Trophoblast cell (in vitro differentiated cells and primary cell): ENCODE data around the gene CCDC187.

Experiments
- DNase-seq, 2 donors: peaks; one replicate each; pipeline ENCODE4 v3.0.0-alpha.2; 2016
- H2AFZ ChIP-seq: 2 replicates; pipeline ENCODE4 v1.6.1; 2013; ENCODE audit warnings: low read length, moderate library complexity, mild to moderate bottlenecking; ENCODE audit not compliant: insufficient read depth, poor library complexity
- H2AK5ac ChIP-seq: 2 replicates; pipeline ENCODE4 v1.6.1; 2013; ENCODE audit warnings: mild to moderate bottlenecking, low read length
- H2BK120ac ChIP-seq: 2 replicates; pipeline ENCODE4 v1.6.1; 2013; ENCODE audit warnings: low read length, mild to moderate bottlenecking, moderate library complexity; ENCODE audit not compliant: insufficient read depth, poor library complexity
- H2BK12ac ChIP-seq: 2 replicates; pipeline ENCODE4 v1.6.1; 2013; ENCODE audit warnings: mild to moderate bottlenecking, low read length, moderate library complexity
- H2BK5ac ChIP-seq: 2 replicates; pipeline ENCODE4 v1.6.1; 2013; ENCODE audit warnings: low read length, low read depth, moderate library complexity, mild to moderate bottlenecking; ENCODE audit not compliant: poor library complexity
- H3K14ac ChIP-seq: 2 replicates; pipeline ENCODE4 v1.6.1; 2013; ENCODE audit warnings: mild to moderate bottlenecking, low read length
- H3K18ac ChIP-seq: 2 replicates; pipeline ENCODE4 v1.6.1; 2013; ENCODE audit warnings: mild to moderate bottlenecking, low read length
- H3K23ac ChIP-seq: 2 replicates; pipeline ENCODE4 v1.6.1; 2013; ENCODE audit warnings: low read length
- H3K27ac ChIP-seq: 2 replicates; pipeline ENCODE4 v1.5.1; 2013; ENCODE audit warnings: low read depth, mild to moderate bottlenecking, inconsistent platforms, low read length, moderate library complexity
- H3K27me3 ChIP-seq: 2 replicates; pipeline ENCODE4 v1.6.1; 2013; ENCODE audit warnings: inconsistent platforms, mild to moderate bottlenecking, low read length, moderate library complexity; ENCODE audit not compliant: insufficient read depth
- H3K36me3 ChIP-seq, 2 experiments: 1 replicate in 1 of 2; 2 replicates in 1 of 2; pipeline ENCODE4 v1.6.1; 2013; ENCODE audit warnings: low read length in 2 of 2, mild to moderate bottlenecking in 2 of 2, moderate library complexity in 1 of 2; ENCODE audit not compliant: insufficient read depth in 2 of 2, control insufficient read depth in 1 of 2
- H3K4ac ChIP-seq: 2 replicates; pipeline ENCODE4 v1.6.1; 2013; ENCODE audit warnings: low read depth, mild to moderate bottlenecking, low read length, moderate library complexity
- H3K4me1 ChIP-seq, 2 experiments: 1 replicate in 1 of 2; 2 replicates in 1 of 2; pipeline ENCODE4 v1.6.1; 2013; ENCODE audit warnings: low read length in 2 of 2, mild to moderate bottlenecking in 2 of 2, moderate library complexity in 1 of 2; ENCODE audit not compliant: insufficient read depth in 2 of 2, control insufficient read depth in 1 of 2
- H3K4me2 ChIP-seq: 2 replicates; pipeline ENCODE4 v1.6.1; 2013; ENCODE audit warnings: inconsistent platforms, mild to moderate bottlenecking, low read length, moderate library complexity
- H3K4me3 ChIP-seq: 2 replicates; pipeline ENCODE4 v1.5.1; 2013; ENCODE audit warnings: mild to moderate bottlenecking, low read depth, low read length, inconsistent platforms
- H3K79me1 ChIP-seq: one replicate; pipeline ENCODE4 v1.6.1; 2013; ENCODE audit warnings: low read length
- H3K79me2 ChIP-seq: 2 replicates; pipeline ENCODE4 v1.6.1; 2013; ENCODE audit warnings: low read length, mild to moderate bottlenecking; ENCODE audit not compliant: control insufficient read depth, insufficient read depth, poor library complexity
- H3K9ac ChIP-seq: 2 replicates; pipeline ENCODE4 v1.6.1; 2013; ENCODE audit warnings: mild to moderate bottlenecking, low read length
- H3K9me3 ChIP-seq: 2 replicates; pipeline ENCODE4 v1.6.1; 2013; ENCODE audit warnings: low read depth, mild to moderate bottlenecking, control low read depth, inconsistent platforms, low read length; ENCODE audit not compliant: insufficient read depth
- H4K12ac ChIP-seq: 2 replicates; pipeline ENCODE4 v1.6.1; 2013; ENCODE audit warnings: low read depth, mild to moderate bottlenecking, low read length, moderate library complexity
- H4K8ac ChIP-seq: 2 replicates; pipeline ENCODE4 v1.6.1; 2013; ENCODE audit warnings: low read depth, mild to moderate bottlenecking, low read length, moderate library complexity
- H4K91ac ChIP-seq: one replicate; pipeline ENCODE4 v1.6.1; 2013; ENCODE audit warnings: low read depth, mild to moderate bottlenecking, low read length, moderate library complexity
- WGBS: extraction: QIAGEN DNeasy Blood & Tissue Kit; methylation state at CpG from one replicate; pipeline ENCODE4 v1.1.7; 2013; ENCODE audit warnings: missing lambda C conversion rate; ENCODE audit not compliant: insufficient read length, insufficient coverage; ENCODE audit errors: extremely low coverage; 5-methylcytosine and 5-hydroxymethylcytosine counted together

The CCDC187 gene

DNA sequence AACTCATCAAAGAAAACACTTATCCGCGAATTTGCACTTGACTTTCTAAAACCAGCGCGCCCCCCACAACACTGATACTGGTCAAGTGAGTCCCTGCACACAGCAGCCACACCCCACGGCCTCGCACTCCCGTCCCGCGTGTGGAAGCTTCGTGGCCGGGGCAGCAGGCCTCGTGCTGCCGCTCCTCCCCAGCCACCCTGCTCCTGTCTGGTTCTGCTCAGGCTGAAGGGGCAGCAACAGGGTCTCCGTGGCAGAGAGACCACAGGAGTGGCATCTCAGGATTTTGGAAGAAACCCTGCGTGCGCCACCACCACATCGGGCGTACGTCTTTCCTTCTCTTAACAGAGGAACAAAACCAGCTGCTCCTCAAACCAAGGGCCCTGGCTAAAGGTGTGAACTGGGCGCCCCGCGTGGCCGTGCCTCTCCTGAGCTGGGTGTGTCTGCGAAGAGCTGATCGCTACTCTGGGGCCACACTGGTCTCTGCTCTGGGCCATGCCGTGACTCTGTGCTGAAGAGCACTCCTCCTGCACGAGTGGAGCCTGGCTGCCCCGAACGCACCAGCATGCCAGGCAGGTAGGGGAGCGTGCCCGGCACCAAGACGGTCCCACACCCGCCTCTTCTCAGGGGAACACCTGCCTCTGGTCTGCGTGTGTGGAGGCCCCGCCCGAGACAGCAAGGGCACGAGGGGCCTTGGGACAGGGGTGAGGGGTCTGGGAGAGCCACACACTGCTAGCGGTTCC is 81.6 kb downstream of the CCDC187 start:
- Histone ChIP-seq H3K14ac (no peak overlapping the region), H3K27ac (no peak overlapping the region), H2AFZ (no peak overlapping the region), H3K79me2 (no peaks in the 10 kb centered on the region), H3K27me3 (no peaks in the 10 kb centered on the region), H4K8ac (no peak overlapping the region), H3K79me1 (no peaks in the 10 kb centered on the region), H3K9me3 (no peaks in the 10 kb centered on the region), H3K9ac (no peak overlapping the region), H3K23ac (no peak overlapping the region), H4K12ac (no peak overlapping the region), H3K4ac (no peak overlapping the region), H3K4me2 (no peak overlapping the region), H4K91ac (no peak overlapping the region), H3K36me3 (peaks cover 0 to 9% of the 10 kb centered on the region in 2 experiments), H3K18ac (no peak overlapping the region), H2BK120ac (no peak overlapping the region), H2BK12ac (no peak overlapping the region), H3K4me1 (no peaks in the 10 kb centered on the region), H2AK5ac (no peak overlapping the region), H2BK5ac (no peak overlapping the region), H3K4me3 (no peak overlapping the region)
- WGBS = no CpG with 5 or more reads among the region's 38 CpGs
- DNase-seq = no peak

DNA sequence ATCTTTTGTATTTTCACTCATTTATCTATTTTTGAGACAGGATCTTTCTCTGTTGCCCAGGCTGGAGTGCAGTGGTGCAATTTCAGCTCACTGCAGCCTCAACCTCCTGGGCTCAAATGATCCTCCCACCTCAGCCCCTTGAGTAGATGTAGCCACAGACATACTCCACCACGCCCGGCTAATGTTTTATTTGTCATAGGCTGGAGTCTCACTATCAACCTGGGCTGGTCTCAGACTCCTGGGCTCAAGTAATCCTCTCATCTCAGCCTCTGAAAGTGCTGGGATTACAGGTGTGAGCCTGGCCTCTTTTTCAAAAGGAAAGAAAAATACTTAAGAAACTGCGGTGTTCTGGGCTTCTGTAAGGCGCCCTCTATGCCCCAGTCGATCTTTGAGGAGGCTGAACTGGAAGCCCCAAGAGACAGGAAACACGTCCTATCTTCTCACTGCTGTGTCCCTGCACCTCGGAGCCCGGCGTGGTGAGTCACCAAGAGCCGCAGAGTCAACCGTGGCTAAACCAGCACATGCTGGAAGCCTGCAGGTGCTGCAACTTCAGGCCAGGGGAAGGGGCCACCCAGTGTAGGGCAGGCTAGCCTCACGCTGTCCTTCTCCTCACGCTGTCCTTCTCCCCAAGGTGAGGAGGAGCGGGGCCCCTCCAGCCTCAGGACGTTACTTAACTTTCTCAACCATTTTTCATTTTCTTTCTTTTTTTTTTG is 83.7 kb downstream of the CCDC187 start:
- Histone ChIP-seq H4K91ac (no peak overlapping the region), H3K36me3 (peaks cover 3 to 12% of the 10 kb centered on the region in 2 experiments), H2BK120ac (no peak overlapping the region), H2BK12ac (no peak overlapping the region), H3K27ac (no peak overlapping the region), H3K4ac (no peak overlapping the region), H2AFZ (no peak overlapping the region), H3K79me2 (no peaks in the 10 kb centered on the region), H3K9me3 (no peaks in the 10 kb centered on the region), H3K79me1 (no peaks in the 10 kb centered on the region), H3K14ac (no peak overlapping the region), H3K4me3 (no peak overlapping the region), H3K27me3 (no peaks in the 10 kb centered on the region), H2AK5ac (no peak overlapping the region), H4K12ac (no peak overlapping the region), H4K8ac (no peak overlapping the region), H2BK5ac (no peak overlapping the region), H3K23ac (no peak overlapping the region), H3K9ac (no peak overlapping the region), H3K4me2 (no peak overlapping the region), H3K4me1 (no peaks in the 10 kb centered on the region), H3K18ac (no peak overlapping the region)
- DNase-seq = no peak
- no CpG with 5 or more reads among the region's 15 CpGs for WGBS

DNA sequence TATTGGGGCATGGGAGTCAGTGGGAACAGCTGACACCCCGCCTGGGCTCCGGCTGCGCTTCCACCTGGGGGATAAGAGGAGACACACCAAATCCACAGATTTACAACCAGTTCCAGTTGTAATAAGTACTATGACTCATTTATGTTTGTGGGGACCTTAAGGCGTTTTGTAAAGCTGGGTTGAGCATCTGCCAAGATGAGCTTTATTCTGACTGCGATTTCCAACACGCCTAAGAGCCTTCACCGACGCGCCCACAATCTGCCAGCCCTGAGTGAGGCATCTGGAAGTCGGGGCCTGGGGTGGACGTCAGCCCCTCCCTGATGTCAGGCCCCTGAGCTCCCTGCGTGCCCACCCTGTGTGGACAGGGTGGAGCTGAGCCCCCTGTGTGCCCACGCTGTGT is 84.6 kb downstream of the CCDC187 start:
- H3K27me3 ChIP-seq = no peaks in the 10 kb centered on the region
- H4K91ac ChIP-seq = no peak overlapping the region
- no peak overlapping the region for H3K27ac ChIP-seq
- DNase-seq = no peak
- H3K36me3 ChIP-seq = peaks cover 8 to 18% of the 10 kb centered on the region in 2 experiments
- H2AK5ac ChIP-seq = no peak overlapping the region
- H3K4me2 ChIP-seq = no peak overlapping the region
- no peak overlapping the region for H2BK120ac ChIP-seq
- no peak overlapping the region for H2AFZ ChIP-seq
- no CpG with 5 or more reads among the region's 13 CpGs for WGBS
- H3K4ac ChIP-seq = no peak overlapping the region
- H3K4me3 ChIP-seq = no peak overlapping the region
- H3K4me1 ChIP-seq = no peaks in the 10 kb centered on the region
- H2BK12ac ChIP-seq = no peak overlapping the region
- H3K79me1 ChIP-seq = no peaks in the 10 kb centered on the region
- H4K12ac ChIP-seq = no peak overlapping the region
- no peak overlapping the region for H4K8ac ChIP-seq
- H3K9me3 ChIP-seq = peaks cover 2% of the 10 kb centered on the region
- no peaks in the 10 kb centered on the region for H3K79me2 ChIP-seq
- no peak overlapping the region for H2BK5ac ChIP-seq
- H3K14ac ChIP-seq = no peak overlapping the region
- no peak overlapping the region for H3K23ac ChIP-seq
- H3K9ac ChIP-seq = no peak overlapping the region
- H3K18ac ChIP-seq = no peak overlapping the region

DNA sequence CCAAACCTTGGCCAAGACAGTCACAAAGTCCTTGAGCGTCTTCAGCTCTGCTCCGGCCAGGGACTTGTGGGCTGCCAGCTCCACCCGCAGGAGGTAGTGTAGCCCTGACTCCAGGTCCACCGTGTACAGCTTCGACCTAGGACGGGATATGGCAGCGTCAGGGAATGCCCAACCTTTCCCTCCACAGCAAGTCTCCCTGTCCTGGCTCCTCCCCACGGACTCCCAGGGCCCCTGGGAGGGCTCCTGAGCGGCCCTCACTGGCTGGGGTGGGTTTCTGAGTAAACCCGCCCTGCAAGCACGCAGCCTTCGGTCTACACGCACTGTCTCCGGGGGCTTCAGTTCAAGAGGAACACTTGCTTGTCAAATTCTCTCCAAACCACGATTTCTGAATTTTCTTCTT is 85.2 kb downstream of the CCDC187 start:
- Histone ChIP-seq H4K12ac (no peak overlapping the region), H3K79me1 (no peaks in the 10 kb centered on the region), H2AFZ (no peak overlapping the region), H3K9me3 (peaks cover 3% of the 10 kb centered on the region), H3K4me3 (no peak overlapping the region), H4K8ac (no peak overlapping the region), H2BK120ac (no peak overlapping the region), H3K27ac (no peak overlapping the region), H2BK5ac (no peak overlapping the region), H3K79me2 (no peaks in the 10 kb centered on the region), H4K91ac (no peak overlapping the region), H3K9ac (no peak overlapping the region), H3K14ac (no peak overlapping the region), H2AK5ac (no peak overlapping the region), H2BK12ac (no peak overlapping the region), H3K36me3 (peaks cover 8 to 16% of the 10 kb centered on the region in 2 experiments), H3K4me1 (no peaks in the 10 kb centered on the region), H3K18ac (no peak overlapping the region), H3K4me2 (no peak overlapping the region), H3K27me3 (no peaks in the 10 kb centered on the region), H3K23ac (no peak overlapping the region), H3K4ac (no peak overlapping the region)
- DNase-seq = no peak
- no CpG with 5 or more reads among the region's 15 CpGs for WGBS
